Prostate gland (tissue), 2 donors: ENCODE results near the gene SEMA6D. TPM values are rescaled to one million over a fixed set of nuclear protein-coding genes. Genes with fewer than 3 reads are reported as not detected.

ENCODE experiments used
- DNase-seq: peaks from one replicate; pipeline ENCODE4 v3.0.0-alpha.2; 2019; ENCODE audit warnings: low spot score
- H3K27ac ChIP-seq, 2 donors: fragments of 200-600 bp; sonication (generic); 2 replicates each; pipeline ENCODE4 v1.5.1; 2017 to 2019
- H3K27me3 ChIP-seq: fragments of 200-600 bp; sonication (generic); replicated peaks from 2 replicates; pipeline ENCODE4 v1.5.1; 2019; ENCODE audit not compliant: insufficient read depth
- H3K36me3 ChIP-seq, 2 donors: fragments of 200-600 bp; sonication (generic); 1 replicate in 1 of 2; 2 replicates in 1 of 2; pipeline versions ENCODE4 v1.5.1 to v1.8.1; 2017 to 2019
- H3K4me1 ChIP-seq: fragments of 200-600 bp; sonication (generic); replicated peaks from 2 replicates; pipeline ENCODE4 v1.5.1; 2019
- H3K4me3 ChIP-seq, 2 donors: fragments of 200-600 bp; sonication (generic); 2 replicates each; pipeline ENCODE4 v1.5.1; 2017 to 2019
- H3K9me3 ChIP-seq: fragments of 200-600 bp; sonication (generic); 2 replicates; pipeline ENCODE4 v1.5.1; 2017
- CTCF ChIP-seq, 4 experiments: fragments of 200-600 bp in 2 of 4; fragments of 450-650 bp in 2 of 4; sonication (generic) in 2 of 4; IDR thresholded peaks; 1 replicate in 3 of 4; 2 replicates in 1 of 4; pipeline ENCODE4 v1.5.1; 2016 to 2019; ENCODE audit warnings: antibody characterized with exemption in 4 of 4, mild to moderate bottlenecking in 2 of 4, moderate library complexity in 2 of 4
- POLR2A ChIP-seq: fragments of 450-650 bp; IDR thresholded peaks from one replicate; pipeline ENCODE4 v1.6.1; 2016; ENCODE audit warnings: antibody characterized with exemption, mild to moderate bottlenecking
- POLR2AphosphoS5 ChIP-seq: sonication (generic); formaldehyde crosslinking; IDR thresholded peaks from one replicate; pipeline ENCODE4 v1.6.1; 2017; ENCODE audit warnings: antibody characterized with exemption
- WGBS: methylation state at CpG from one replicate; pipeline ENCODE4 v1.1.5; 2018; 5-methylcytosine and 5-hydroxymethylcytosine counted together
- intact Hi-C: fragments of 100-400 bp; cut with DNase I; formaldehyde crosslinking; loops from one replicate; pipeline ENCODE4 v1.14.2; 2022
- total RNA-seq, 2 donors: library from RNA; depleted of rRNA; stranded (reverse); fragments of >200 nt; gene quantifications; one replicate each; pipeline ENCODE4 v1.1.0, GENCODE V29; 2016

Gene SEMA6D
- total RNA-seq, 2 donors from 2014 or later, result 9.8 to 18.1 TPM

DNA sequence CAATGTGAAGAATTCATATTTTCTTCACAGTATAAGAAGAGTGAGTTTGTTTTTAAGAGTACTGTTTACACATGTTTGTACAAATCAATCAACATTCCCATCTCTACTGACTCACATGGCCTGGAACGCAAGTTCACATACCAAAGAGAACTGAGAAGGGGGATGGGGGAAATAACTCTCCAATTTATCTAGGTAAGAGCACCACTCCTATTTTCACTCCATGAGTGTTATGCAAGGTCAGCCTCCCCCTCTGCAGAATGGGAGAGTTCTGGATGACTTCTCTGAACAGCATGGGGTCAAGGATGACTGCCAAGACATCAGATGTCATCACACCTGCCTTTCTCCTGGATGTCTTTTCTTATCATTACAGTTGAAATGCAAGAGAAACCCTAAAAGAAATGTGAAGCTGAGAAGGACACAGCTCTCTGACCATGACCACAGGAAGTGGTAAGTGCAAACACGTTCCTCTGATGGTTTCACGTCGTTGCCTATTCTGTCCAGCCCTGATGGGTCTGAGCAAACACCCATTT, 95.2 kb downstream of the SEMA6D start:
- no peaks in the 10 kb centered on the region for H3K4me1 ChIP-seq
- intact Hi-C loops, result no loop called here
- TF ChIP-seq POLR2A, result no peak

DNA sequence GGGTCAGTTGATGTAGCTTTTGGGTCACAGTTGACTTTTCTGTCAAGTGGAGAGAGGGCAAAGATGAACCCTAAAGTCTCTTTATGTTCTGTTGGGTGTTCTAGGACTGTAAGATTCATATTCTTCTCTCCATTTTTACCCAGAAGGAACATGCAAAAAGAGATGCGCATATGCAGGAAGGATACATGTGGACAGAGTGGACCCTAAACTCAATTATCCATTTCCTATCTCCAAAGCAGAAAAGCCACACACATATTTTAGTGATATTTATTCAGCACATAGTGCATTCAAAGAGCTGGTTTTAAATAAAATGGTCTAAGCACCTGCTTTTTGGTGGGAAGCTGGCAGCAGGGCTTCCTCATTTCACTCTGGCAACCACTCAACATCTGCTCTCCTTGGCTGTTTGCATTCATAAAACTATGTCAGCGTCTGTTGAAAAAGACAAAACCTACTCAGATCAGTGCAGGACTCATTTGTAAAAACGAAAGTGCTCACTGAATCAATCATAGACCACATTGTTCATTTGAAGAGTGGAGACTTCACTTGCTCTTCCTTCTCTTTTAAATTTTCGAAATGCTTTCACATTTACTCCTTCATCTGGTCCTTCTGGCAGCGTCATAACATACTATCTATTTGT, 96.6 kb downstream of the SEMA6D start:
- intact Hi-C loops, result no loop called here
- Histone ChIP-seq H3K36me3 (no peaks in the 10 kb centered on the region), H3K27me3 (no peaks in the 10 kb centered on the region), H3K4me3 (no peak overlapping the region), H3K9me3 (no peaks in the 10 kb centered on the region), H3K4me1 (no peaks in the 10 kb centered on the region), H3K27ac (no peak overlapping the region)
- no peak for DNase-seq
- WGBS, result 78% methylated on average over 5 of the region's 5 CpGs
- TF ChIP-seq CTCF (IDR thresholded peaks at IDR 0.05) (no peak), POLR2A (no peak), POLR2AphosphoS5 (no peak)

More for the DNA sequence above, 95.2 kb downstream of the SEMA6D start:
- H3K27ac ChIP-seq, result no peak overlapping the region
- 88% methylated on average over 4 of the region's 4 CpGs for WGBS
- H3K4me3 ChIP-seq, result no peak overlapping the region
- no peaks in the 10 kb centered on the region for H3K36me3 ChIP-seq
- DNase-seq, result no peak
- no peaks in the 10 kb centered on the region for H3K27me3 ChIP-seq
- no peaks in the 10 kb centered on the region for H3K9me3 ChIP-seq

- H3K9me3 ChIP-seq, result no peaks in the 10 kb centered on the region
- H3K4me3 ChIP-seq, result no peak overlapping the region
- no peaks in the 10 kb centered on the region for H3K4me1 ChIP-seq
- DNase-seq, result no peak
- no peaks in the 10 kb centered on the region for H3K27me3 ChIP-seq
- 90% methylated on average over 1 of the region's 1 CpG for WGBS
- intact Hi-C loops, result no loop called here
- TF ChIP-seq POLR2A, result no peak
- no peak for TF ChIP-seq POLR2AphosphoS5
- no peak for TF ChIP-seq CTCF (IDR thresholded peaks at IDR 0.05)
- H3K36me3 ChIP-seq, result no peaks in the 10 kb centered on the region
- no peak overlapping the region for H3K27ac ChIP-seq
Observed at GRCh38 chr15:47814620-47815019, 97.3 kb downstream of the SEMA6D start.

DNA sequence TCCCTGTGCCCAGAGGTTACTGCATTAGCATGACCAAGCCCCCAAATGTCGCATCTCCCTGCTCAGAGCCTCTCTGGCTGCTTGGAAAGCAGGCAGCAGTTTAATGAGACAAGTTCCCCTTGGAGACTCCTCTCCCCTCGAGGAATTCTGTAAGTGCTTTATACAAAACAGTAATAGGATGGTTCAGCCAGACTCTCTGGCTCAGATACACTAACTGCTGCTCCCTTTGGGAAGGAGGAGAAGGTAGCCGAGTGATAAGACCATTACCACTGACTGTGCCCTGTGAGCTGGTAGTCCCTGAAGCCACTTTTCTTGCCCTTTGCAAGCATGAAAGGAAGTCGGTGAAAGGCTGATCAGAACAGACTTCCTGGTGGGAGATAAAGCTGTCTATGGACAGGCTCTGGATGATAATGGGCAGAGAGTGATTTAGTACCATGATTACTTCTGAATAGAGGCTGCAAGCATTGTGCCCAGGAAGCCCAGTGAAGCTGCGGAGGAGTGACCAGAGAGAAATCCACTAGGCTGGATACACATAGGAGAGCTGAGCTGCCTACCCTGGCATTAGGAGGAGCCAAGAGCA, 100.8 kb downstream of the SEMA6D start:
- intact Hi-C loops, result no loop called here
- H3K9me3 ChIP-seq, result no peaks in the 10 kb centered on the region
- no peaks in the 10 kb centered on the region for H3K4me1 ChIP-seq
- no peaks in the 10 kb centered on the region for H3K36me3 ChIP-seq
- 60% methylated on average over 5 of the region's 5 CpGs for WGBS
- no peak for TF ChIP-seq POLR2A
- TF ChIP-seq POLR2AphosphoS5, result no peak
- TF ChIP-seq CTCF (IDR thresholded peaks at IDR 0.05), result no peak
- H3K27ac ChIP-seq, result no peak overlapping the region
- H3K27me3 ChIP-seq, result no peaks in the 10 kb centered on the region
- DNase-seq, result no peak
- H3K4me3 ChIP-seq, result no peak overlapping the region

DNA sequence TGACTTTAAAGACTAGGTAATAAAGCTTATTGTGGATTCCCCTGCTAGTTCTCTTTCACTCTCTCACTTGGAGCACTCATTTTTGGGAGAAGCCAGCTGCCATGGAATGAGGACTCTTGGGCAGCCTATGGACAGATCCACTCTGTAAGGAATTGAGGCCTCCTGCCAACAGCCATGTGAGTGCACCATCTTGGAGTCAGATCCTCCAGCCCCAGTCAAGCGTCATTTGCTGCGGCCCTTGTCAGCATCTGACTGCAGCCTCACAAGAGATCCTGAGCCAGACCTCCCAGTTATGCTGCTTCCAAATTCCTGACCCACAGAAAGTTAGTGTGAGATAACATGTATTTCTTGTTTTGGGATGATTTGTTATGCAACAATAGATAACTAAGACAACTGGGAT, 101.9 kb downstream of the SEMA6D start:
- Histone ChIP-seq H3K36me3 (no peaks in the 10 kb centered on the region), H3K9me3 (no peaks in the 10 kb centered on the region), H3K27ac (no peak overlapping the region), H3K27me3 (no peaks in the 10 kb centered on the region), H3K4me1 (no peaks in the 10 kb centered on the region), H3K4me3 (no peak overlapping the region)
- whole genome bisulfite sequencing, result 95% methylated on average over 2 of the region's 2 CpGs
- TF ChIP-seq POLR2AphosphoS5 (no peak), CTCF (IDR thresholded peaks at IDR 0.05) (no peak), POLR2A (no peak)
- intact Hi-C loops, result no loop called here
- no peak for DNase-seq
